Loucy (cell line): ENCODE data around the gene SLC12A2.

Experiments used
- EZH2phosphoT487 ChIP-seq: fragments of 200-600 bp; IDR thresholded peaks from 2 replicates; pipeline ENCODE4 v1.6.1; 2018; ENCODE audit warnings: antibody characterized with exemption, mild to moderate bottlenecking, moderate library complexity, borderline replicate concordance
- TF ChIP-seq, protein P1 (sequence below): fragments of 200-600 bp; sonication (generic); conservative IDR thresholded peaks from 2 replicates; pipeline ENCODE4 v1.5.1; 2014; ENCODE audit warnings: mild to moderate bottlenecking, antibody characterized with exemption, low read length

GRCh38 chr5:128060644-128061385 is 22.8 kb upstream of the SLC12A2 start:
- TF ChIP-seq EZH2phosphoT487 = no peak
- TF ChIP-seq, protein P1, sequence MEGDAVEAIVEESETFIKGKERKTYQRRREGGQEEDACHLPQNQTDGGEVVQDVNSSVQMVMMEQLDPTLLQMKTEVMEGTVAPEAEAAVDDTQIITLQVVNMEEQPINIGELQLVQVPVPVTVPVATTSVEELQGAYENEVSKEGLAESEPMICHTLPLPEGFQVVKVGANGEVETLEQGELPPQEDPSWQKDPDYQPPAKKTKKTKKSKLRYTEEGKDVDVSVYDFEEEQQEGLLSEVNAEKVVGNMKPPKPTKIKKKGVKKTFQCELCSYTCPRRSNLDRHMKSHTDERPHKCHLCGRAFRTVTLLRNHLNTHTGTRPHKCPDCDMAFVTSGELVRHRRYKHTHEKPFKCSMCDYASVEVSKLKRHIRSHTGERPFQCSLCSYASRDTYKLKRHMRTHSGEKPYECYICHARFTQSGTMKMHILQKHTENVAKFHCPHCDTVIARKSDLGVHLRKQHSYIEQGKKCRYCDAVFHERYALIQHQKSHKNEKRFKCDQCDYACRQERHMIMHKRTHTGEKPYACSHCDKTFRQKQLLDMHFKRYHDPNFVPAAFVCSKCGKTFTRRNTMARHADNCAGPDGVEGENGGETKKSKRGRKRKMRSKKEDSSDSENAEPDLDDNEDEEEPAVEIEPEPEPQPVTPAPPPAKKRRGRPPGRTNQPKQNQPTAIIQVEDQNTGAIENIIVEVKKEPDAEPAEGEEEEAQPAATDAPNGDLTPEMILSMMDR = no peak
